ENCODE results near the gene TSHZ2. TPM values are rescaled to one million over a fixed set of nuclear protein-coding genes. Genes with fewer than 3 reads are reported as not detected.

The TSHZ2 gene
- total and polyA plus RNA-seq, 9 of the 15 experiments (the other 6 are each of a cell fraction or from before 2014, with no cell fraction given), result 0.03 to 0.20 (median 0.05) TPM; not detected in 4

DNA sequence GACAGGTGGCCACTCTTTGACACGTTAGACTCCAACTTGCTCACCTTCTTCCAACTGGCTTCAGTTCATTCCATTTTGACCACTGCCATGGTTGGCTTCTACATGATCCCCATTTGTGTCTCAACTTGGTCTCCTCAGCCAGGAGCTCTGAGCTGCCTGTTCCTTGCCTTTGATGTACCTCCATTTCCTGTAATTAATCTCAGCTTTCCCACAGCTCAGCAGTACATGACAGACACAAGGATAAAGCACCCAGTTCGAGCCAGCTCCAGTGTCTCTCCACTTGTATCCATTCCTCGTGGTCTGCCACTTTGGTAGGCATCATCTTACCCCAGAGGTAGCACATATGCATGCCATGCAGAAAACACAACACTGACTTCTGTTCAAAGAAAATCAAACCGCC, 161.0 kb downstream of the TSHZ2 start:
- ChIA-PET POLR2A (interaction anchor here (0.9 kb wide), 1 partner anchor 9 kb away, joined by 3 read pairs; no protein-coding TSS in a partner anchor), CTCF (ENCODE audit: low intra/inter-chr PET ratio) (no interaction called here)
- no peaks in the 10 kb centered on the region for H3K36me3 ChIP-seq (ENCODE audit: control insufficient read depth, insufficient read depth, low read length)
- H3K79me2 ChIP-seq (ENCODE audit: control insufficient read depth, insufficient read depth, low read length), result no peaks in the 10 kb centered on the region
- 2% methylated on average over 4 of the region's 4 CpGs for WGBS (ENCODE audit: insufficient coverage, low coverage, missing lambda C conversion rate)
- intact Hi-C loops (cut with micrococcal nuclease), result no loop called here
- no peaks in the 10 kb centered on the region for H3K9me3 ChIP-seq (replicated peaks; ENCODE audit: control insufficient read depth, insufficient read depth, low read depth, low read length)
- no peaks in the 10 kb centered on the region for H4K20me1 ChIP-seq (replicated peaks; ENCODE audit: control insufficient read depth, insufficient read depth, low read length)
- no peaks in the 10 kb centered on the region for H3K4me1 ChIP-seq (replicated peaks in 1 of 2; ENCODE audit: control insufficient read depth in 2 of 2, insufficient read depth in 2 of 2, low read length in 2 of 2)
- ATAC-seq (no peak), DNase-seq (ENCODE audit: extremely low read depth in 1 of 4, low spot score in 3 of 4) (no peak), FAIRE-seq (no peak)
- TF ChIP-seq, protein P1, sequence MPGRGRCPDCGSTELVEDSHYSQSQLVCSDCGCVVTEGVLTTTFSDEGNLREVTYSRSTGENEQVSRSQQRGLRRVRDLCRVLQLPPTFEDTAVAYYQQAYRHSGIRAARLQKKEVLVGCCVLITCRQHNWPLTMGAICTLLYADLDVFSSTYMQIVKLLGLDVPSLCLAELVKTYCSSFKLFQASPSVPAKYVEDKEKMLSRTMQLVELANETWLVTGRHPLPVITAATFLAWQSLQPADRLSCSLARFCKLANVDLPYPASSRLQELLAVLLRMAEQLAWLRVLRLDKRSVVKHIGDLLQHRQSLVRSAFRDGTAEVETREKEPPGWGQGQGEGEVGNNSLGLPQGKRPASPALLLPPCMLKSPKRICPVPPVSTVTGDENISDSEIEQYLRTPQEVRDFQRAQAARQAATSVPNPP (IDR thresholded peaks at IDR 0.05; ENCODE audit: borderline replicate concordance, insufficient read depth, insufficient read length), result no peak
- peak; percentile 5 for TF ChIP-seq MEIS2 (IDR thresholded peaks at IDR 0.05; ENCODE audit: partially characterized antibody)
- H3K27me3 ChIP-seq (ENCODE audit: control insufficient read depth in 2 of 2, insufficient read depth in 2 of 2, low read length in 2 of 2), result peaks cover 8 to 9% of the 10 kb centered on the region in 2 experiments; a peak in 4 of 5 replicates
- H2AFZ ChIP-seq (ENCODE audit: low read depth, low read length), result no peak overlapping the region
- H3K9ac ChIP-seq (ENCODE audit: insufficient read depth in 1 of 2, low read depth in 2 of 2, low read length in 2 of 2), result no peak overlapping the region
- H3K9me1 ChIP-seq (ENCODE audit: control insufficient read depth, insufficient read depth, low read length), result no peaks in the 10 kb centered on the region
- BruUV-seq (replicated peaks), result no TSS peak
- no peak overlapping the region for H3K4me2 ChIP-seq (ENCODE audit: insufficient read depth, low read length)
- no peak overlapping the region for H3K4me3 ChIP-seq
- in situ Hi-C loops (cut with MboI), result no loop called here
- no peak overlapping the region for H3K27ac ChIP-seq (ENCODE audit: extremely low read depth, low read depth, low read length)

DNA sequence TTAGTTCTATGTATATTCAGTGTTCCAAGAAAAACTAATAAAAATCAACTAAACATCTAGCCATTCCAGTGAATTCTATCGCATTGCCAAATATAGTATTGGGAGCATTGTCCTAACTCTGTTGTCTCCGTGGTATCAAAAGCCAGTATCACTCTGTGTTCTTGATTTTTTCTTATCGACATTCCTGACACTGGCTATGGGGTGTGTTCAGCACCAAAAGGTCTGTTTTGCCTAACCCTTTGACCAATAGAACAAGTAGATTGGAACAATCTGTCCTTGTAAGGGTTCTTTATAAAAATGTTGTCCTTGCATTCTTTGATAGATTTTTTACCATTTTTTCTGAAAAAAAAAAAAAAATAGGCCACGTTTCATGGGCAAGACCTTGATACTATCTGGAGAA, 161.5 kb downstream of the TSHZ2 start:
- Histone ChIP-seq H3K36me3 (ENCODE audit: control insufficient read depth, insufficient read depth, low read length) (no peaks in the 10 kb centered on the region), H3K4me1 (replicated peaks in 1 of 2; ENCODE audit: control insufficient read depth in 2 of 2, insufficient read depth in 2 of 2, low read length in 2 of 2) (no peaks in the 10 kb centered on the region), H3K9me1 (ENCODE audit: control insufficient read depth, insufficient read depth, low read length) (no peaks in the 10 kb centered on the region), H2AFZ (ENCODE audit: low read depth, low read length) (no peak overlapping the region), H3K4me2 (ENCODE audit: insufficient read depth, low read length) (no peak overlapping the region), H3K9ac (ENCODE audit: insufficient read depth in 1 of 2, low read depth in 2 of 2, low read length in 2 of 2) (no peak overlapping the region), H3K79me2 (ENCODE audit: control insufficient read depth, insufficient read depth, low read length) (no peaks in the 10 kb centered on the region), H3K27ac (ENCODE audit: extremely low read depth, low read depth, low read length) (no peak overlapping the region), H3K27me3 (ENCODE audit: control insufficient read depth in 2 of 2, insufficient read depth in 2 of 2, low read length in 2 of 2) (peaks cover 8% of the 10 kb centered on the region in 2 experiments; a peak in 4 of 5 replicates), H4K20me1 (replicated peaks; ENCODE audit: control insufficient read depth, insufficient read depth, low read length) (no peaks in the 10 kb centered on the region), H3K9me3 (replicated peaks; ENCODE audit: control insufficient read depth, insufficient read depth, low read depth, low read length) (no peaks in the 10 kb centered on the region), H3K4me3 (no peak overlapping the region)
- no peak for TF ChIP-seq NR2C2 (CRISPR knock-in tag; IDR thresholded peaks at IDR 0.05)
- no peak for TF ChIP-seq NR2C2 (tag; IDR thresholded peaks at IDR 0.05)
- TF ChIP-seq ZNF785 (CRISPR knock-in tag; IDR thresholded peaks at IDR 0.05), result no peak
- TF ChIP-seq EHMT2 (IDR thresholded peaks at IDR 0.05), result no peak
- no peak for TF ChIP-seq RFX1 (IDR thresholded peaks at IDR 0.05)
- no peak for TF ChIP-seq ZNF583 (CRISPR knock-in tag; IDR thresholded peaks at IDR 0.05)
- no peak for TF ChIP-seq ZNF174 (CRISPR knock-in tag; IDR thresholded peaks at IDR 0.05)
- TF ChIP-seq SRSF3 (IDR thresholded peaks at IDR 0.05; ENCODE audit: insufficient read depth, low read length), result no peak
- TF ChIP-seq MYBL2 (IDR thresholded peaks at IDR 0.05; ENCODE audit: low read depth), result no peak
- TF ChIP-seq MYBL2 (CRISPR knock-in tag; IDR thresholded peaks at IDR 0.05; ENCODE audit: borderline replicate concordance), result no peak
- TF ChIP-seq ZBTB8A (IDR thresholded peaks at IDR 0.05; ENCODE audit: partially characterized antibody), result no peak
- TF ChIP-seq ZSCAN29 (IDR thresholded peaks at IDR 0.05), result no peak
- no peak for TF ChIP-seq YBX1 (IDR thresholded peaks at IDR 0.05)
- no peak for TF ChIP-seq SIN3B (IDR thresholded peaks at IDR 0.05; ENCODE audit: low read depth)
- no peak for TF ChIP-seq ZKSCAN8 (CRISPR knock-in tag; IDR thresholded peaks at IDR 0.05)
- in situ Hi-C loops (cut with MboI) (no loop called here), intact Hi-C loops (cut with micrococcal nuclease) (no loop called here)
- ChIA-PET POLR2A (interaction anchor here (0.9 kb wide), 1 partner anchor 8 kb away, joined by 3 read pairs; no protein-coding TSS in a partner anchor), CTCF (ENCODE audit: low intra/inter-chr PET ratio) (no interaction called here)
- DNase-seq (ENCODE audit: extremely low read depth in 1 of 4, low spot score in 3 of 4) (no peak), FAIRE-seq (no peak), ATAC-seq (no peak)
- BruUV-seq (replicated peaks), result no TSS peak
- 2% methylated on average over 4 of the region's 4 CpGs for WGBS (ENCODE audit: insufficient coverage, low coverage, missing lambda C conversion rate)
